GM12878 (cell line): ENCODE results near the gene GIGYF2. TPM values are rescaled to one million over a fixed set of nuclear protein-coding genes. Genes with fewer than 3 reads are reported as not detected.

Source experiments
- ATF3 ChIP-seq: IDR thresholded peaks from 2 replicates; pipeline ENCODE4 v1.6.1; 2011; ENCODE audit warnings: low read depth, mild to moderate bottlenecking, low read length, moderate library complexity, borderline replicate concordance; ENCODE audit errors: extremely low read depth
- BCL11A ChIP-seq: IDR thresholded peaks from 2 replicates; pipeline ENCODE4 v1.6.1; 2011; ENCODE audit warnings: low read depth, low read length
- CBX3 ChIP-seq: fragments of 200-600 bp; sonication (generic); IDR thresholded peaks from 2 replicates; pipeline ENCODE4 v1.6.1; 2016; ENCODE audit warnings: low read depth, borderline replicate concordance
- ETV6 ChIP-seq, 2 experiments: fragments of 450-650 bp in 1 of 2; IDR thresholded peaks in 1 of 2; conservative IDR thresholded peaks in 1 of 2; 2 replicates each; pipeline ENCODE4 v1.6.1; 2014; ENCODE audit warnings: antibody characterized with exemption in 1 of 2, borderline replicate concordance in 1 of 2, low read depth in 1 of 2, mild to moderate bottlenecking in 1 of 2, moderate library complexity in 1 of 2
- FOS ChIP-seq: IDR thresholded peaks from 3 replicates; pipeline ENCODE4 v1.6.1; 2011; ENCODE audit warnings: borderline replicate concordance; ENCODE audit not compliant: insufficient read length; ENCODE audit errors: extremely low read depth
- IKZF1 ChIP-seq: fragments of 450-650 bp; conservative IDR thresholded peaks from 2 replicates; pipeline ENCODE4 v1.6.1; 2017; ENCODE audit warnings: antibody characterized with exemption, mild to moderate bottlenecking
- IRF3 ChIP-seq: fragments of 450-650 bp; IDR thresholded peaks from 2 replicates; pipeline ENCODE4 v1.6.1; 2014; ENCODE audit warnings: mild to moderate bottlenecking
- NRF1 ChIP-seq: conservative IDR thresholded peaks from 2 replicates; pipeline ENCODE4 v1.6.1; 2011; ENCODE audit warnings: mild to moderate bottlenecking, low read depth, low read length, improper control_type of control experiment
- PML ChIP-seq: IDR thresholded peaks from 2 replicates; pipeline ENCODE4 v1.6.1; 2012; ENCODE audit warnings: low read length, inconsistent platforms
- POU2F2 ChIP-seq: IDR thresholded peaks from 3 replicates; pipeline ENCODE4 v1.6.1; 2011; ENCODE audit warnings: low read depth, mild to moderate bottlenecking, low read length, borderline replicate concordance
- RAD51 ChIP-seq: fragments of 450-650 bp; IDR thresholded peaks from 2 replicates; pipeline ENCODE4 v1.6.1; 2016; ENCODE audit warnings: moderate library complexity, mild to moderate bottlenecking, inconsistent platforms
- REST ChIP-seq: IDR thresholded peaks from 2 replicates; pipeline ENCODE4 v1.6.1; 2012; ENCODE audit warnings: mild to moderate bottlenecking, low read depth, low read length
- STAT1 ChIP-seq: fragments of 450-650 bp; conservative IDR thresholded peaks from 2 replicates; pipeline ENCODE4 v1.6.1; 2014; ENCODE audit warnings: antibody characterized with exemption, mild to moderate bottlenecking
- YBX1 ChIP-seq: fragments of 450-650 bp; IDR thresholded peaks from 2 replicates; pipeline ENCODE4 v1.6.1; 2016; ENCODE audit warnings: antibody characterized with exemption
- ZBTB40 ChIP-seq: fragments of 450-650 bp; IDR thresholded peaks from 2 replicates; pipeline ENCODE4 v1.6.1; 2016; ENCODE audit warnings: mild to moderate bottlenecking, moderate library complexity, borderline replicate concordance
- ZNF687 ChIP-seq: fragments of 450-650 bp; IDR thresholded peaks from 2 replicates; pipeline ENCODE4 v1.6.1; 2017; ENCODE audit warnings: mild to moderate bottlenecking, moderate library complexity
- polyA plus RNA-seq, 11 experiments: library from polyadenylated mRNA; depleted of rRNA in 4 of 11; unstranded in 6 of 11; stranded (reverse) in 5 of 11; fragments of >200 nt; fragmentation: Nextera tagmentation in 4 of 11; fragmentation: Illumina TruSeq in 1 of 11; extraction: Ambion mirVana in 4 of 11; extraction: Trizol in 1 of 11; gene quantifications; 1 replicate in 1 of 11; 2 replicates in 10 of 11; pipeline versions ENCODE4 v1.2.1 to v1.2.3, GENCODE V29; 2011 to 2016; ENCODE audit warnings: inconsistent platforms in 2 of 11, missing spikeins in 2 of 11, low read depth in 1 of 11
- total RNA-seq, 4 experiments: library from RNA; depleted of rRNA in 3 of 4; stranded (reverse); fragments of >200 nt in 3 of 4; fragmentation: Illumina TruSeq in 1 of 4; extraction: Trizol in 1 of 4; gene quantifications; 2 replicates each; pipeline versions ENCODE4 v1.2.1 to v1.2.3, GENCODE V29; 2013 to 2021

Gene GIGYF2
- total and polyA plus RNA-seq, 10 of the 15 experiments (the other 5 are each of a cell fraction or from before 2014, with no cell fraction given): 12.2 to 47.2 (median 39.0) TPM

GRCh38 chr2:232697059-232697806 lies at the start of gene GIGYF2 (continued):
- TF ChIP-seq ZBTB40 (no peak), REST (no peak), NRF1 (peak; percentile 60), ZNF687 (peak; percentile 69), YBX1 (no peak), BCL11A (no peak), PML (no peak), ATF3 (0 out of 2 replicates have a peak, but pooled peaks have one; percentile 45), IRF3 (no peak), CBX3 (no peak), STAT1 (no peak), POU2F2 (no peak), ETV6 (conservative IDR thresholded peaks at IDR 0.05 in 1 of 2, IDR thresholded peaks at IDR 0.05 in 1 of 2; ENCODE audit: borderline replicate concordance in 1 of 2, low read depth in 1 of 2) (no peak), IKZF1 (peak; percentile 74), FOS (no peak), RAD51 (peak; percentile 97)
